ENCODE results near the gene RIC1.
"Not testable (repeated sequence)": the region's sequence is repeated elsewhere in the genome, so short reads cannot be mapped to it uniquely, and the experiment has no call there.

RIC1 gene

DNA sequence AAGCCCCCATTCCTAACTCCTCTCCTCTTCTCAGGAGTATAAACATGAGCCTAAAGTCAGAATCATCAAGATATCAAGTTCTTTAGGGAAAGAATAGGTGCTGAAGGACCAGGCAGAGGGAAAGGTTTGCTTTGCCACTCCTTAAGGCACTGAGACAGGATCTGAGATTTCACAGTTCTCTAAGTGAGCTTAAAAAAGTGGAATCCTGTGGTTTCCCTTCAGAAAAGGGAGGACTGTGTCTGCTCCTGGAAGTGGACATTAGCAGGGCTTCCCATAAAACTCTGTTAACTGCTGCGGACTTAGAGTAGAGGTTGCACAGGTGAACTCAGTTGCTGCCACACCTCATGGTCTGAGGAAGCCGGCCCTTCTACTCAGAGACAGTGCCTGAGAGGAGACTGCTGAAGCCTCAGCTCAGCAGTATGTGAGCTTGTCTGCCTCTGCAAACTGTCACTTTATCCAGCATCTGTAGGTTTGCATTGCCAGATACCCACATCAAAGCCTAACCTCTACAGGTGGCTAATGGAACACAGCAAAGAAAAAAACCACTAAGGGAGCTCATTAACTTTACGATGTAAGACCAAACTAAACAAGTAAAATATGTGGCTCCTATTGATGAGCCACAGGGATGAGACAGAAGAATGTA is 42.9 kb downstream of the RIC1 start:
- DNase-seq = no peak

GRCh38 chr9:5675046-5675445 is 46.1 kb downstream of the RIC1 start:
- not testable (repeated sequence) for DNase-seq

DNA sequence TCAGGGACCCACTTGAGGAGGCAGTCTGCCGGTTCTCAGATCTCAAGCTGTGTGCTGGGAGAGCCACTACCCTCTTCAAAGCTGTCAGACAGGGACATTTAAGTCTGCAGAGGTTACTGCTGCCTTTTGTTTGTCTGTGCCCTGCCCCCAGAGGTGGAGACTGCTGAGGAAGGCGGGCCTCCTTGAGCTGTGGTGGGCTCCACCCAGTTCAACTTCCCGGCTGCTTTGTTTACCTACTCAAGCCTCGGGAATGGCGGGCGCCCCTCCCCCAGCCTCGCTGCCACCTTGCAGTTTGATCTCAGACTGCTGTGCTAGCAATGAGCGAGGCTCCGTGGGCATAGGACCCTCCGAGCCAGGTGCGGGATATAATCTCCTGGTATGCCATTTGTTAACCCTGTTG is 54.7 kb downstream of the RIC1 start:
- not testable (repeated sequence) for DNase-seq

DNA sequence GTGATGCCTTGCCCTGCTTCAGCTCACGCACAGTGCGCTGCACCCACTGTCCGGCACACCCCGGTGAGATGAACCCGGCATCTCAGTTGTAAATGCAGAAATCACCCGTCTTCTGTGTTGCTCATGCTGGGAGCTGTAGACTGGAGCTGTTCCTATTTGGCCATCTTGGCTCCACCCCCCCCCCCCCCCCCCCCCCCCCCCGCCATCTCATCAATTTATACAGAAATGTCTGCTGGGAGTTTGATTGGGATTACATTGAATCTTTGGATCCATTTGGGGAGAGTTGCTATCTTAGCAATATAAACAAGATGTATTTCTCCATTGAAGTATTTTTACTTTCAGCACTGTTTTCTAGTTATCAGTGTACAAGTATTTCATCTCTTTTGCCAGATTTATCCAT is 55.2 kb downstream of the RIC1 start:
- DNase-seq = no peak

DNA sequence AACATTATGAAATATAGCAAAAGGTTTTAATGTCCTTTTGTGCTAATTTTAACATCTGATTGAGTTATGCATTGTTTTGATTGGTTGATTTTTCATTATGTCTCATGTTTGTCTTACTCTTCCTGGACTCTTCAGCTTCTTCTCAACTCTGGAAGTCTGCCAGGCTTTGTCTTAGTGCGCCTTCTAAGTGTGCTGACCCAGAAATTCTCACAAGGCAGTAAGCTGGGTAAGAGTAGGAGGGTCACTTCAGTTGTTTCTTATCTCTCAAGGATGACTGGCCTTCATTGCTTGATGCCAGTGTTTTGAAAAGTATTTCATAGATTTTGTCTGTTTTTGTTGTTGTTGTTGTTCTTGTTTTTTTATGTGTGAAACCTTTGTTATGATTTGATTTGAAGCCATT is 59.2 kb downstream of the RIC1 start:
- peak in 1 of 2 experiments; percentile 16 for DNase-seq

GRCh38 chr9:5690278-5690677 is 61.4 kb downstream of the RIC1 start:
- DNase-seq = no peak

DNA sequence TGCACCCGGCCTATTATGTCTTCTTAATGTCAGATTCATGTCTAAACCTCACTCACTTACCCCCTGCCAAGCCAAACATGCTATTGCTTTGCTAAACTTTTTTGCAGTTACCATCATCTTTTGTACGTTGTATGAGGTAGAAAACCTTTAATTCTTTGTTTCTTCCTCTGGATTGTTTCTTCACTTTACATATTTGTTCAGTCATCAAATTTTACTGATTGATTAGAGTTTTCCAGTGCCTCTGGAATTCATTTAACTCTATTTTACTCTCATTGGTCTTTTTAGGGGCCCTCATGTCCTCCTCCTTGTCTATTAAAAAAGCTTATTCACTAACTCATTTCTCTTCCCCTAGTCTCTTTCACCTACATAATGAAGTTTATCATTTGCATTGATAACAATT is 67.0 kb downstream of the RIC1 start:
- DNase-seq = no peak

- DNase-seq = no peak
Measured at GRCh38 chr9:5696884-5697283, 68.0 kb downstream of the RIC1 start.

DNA sequence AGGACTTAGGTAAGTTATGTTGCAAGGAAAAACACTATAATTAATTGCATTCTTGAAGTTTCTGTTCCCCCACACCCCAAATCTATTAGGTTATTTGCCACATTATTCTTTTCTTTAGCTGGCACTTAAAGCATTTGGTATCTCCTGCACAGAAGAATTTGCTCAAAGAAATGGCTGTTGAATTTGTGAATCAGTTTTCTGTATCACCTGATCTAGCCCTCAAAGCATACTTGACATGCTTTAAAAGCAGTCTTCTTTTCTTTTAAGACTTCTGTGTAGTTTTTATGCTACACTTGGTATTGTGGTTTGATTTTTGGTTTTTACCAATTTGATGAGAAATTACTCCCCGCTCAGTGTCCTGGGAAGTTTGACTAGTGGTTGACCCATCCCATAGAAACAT is 69.1 kb downstream of the RIC1 start:
- no peak for DNase-seq

GRCh38 chr9:5698810-5699556 is 70.1 kb downstream of the RIC1 start:
- DNase-seq = no peak

DNA sequence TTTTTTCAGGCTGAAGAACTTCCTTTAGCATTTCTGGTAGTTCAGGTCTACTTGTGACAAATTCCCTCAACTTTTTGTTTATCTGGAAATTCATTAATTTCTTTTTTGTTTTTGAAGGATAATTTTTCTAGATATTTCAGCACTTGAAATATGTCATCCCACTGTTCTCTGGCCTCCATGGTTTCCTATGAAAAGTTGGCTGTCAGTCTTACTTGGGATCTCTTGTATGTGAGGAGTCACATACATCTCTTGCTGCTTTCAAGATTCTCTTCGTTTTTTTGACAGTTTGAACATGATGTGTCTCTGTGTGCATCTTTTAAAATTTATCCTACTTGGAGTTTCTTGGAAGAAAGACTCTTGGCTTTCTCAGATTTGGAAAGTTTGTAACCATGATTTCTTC is 79.5 kb downstream of the RIC1 start:
- no peak for DNase-seq

DNA sequence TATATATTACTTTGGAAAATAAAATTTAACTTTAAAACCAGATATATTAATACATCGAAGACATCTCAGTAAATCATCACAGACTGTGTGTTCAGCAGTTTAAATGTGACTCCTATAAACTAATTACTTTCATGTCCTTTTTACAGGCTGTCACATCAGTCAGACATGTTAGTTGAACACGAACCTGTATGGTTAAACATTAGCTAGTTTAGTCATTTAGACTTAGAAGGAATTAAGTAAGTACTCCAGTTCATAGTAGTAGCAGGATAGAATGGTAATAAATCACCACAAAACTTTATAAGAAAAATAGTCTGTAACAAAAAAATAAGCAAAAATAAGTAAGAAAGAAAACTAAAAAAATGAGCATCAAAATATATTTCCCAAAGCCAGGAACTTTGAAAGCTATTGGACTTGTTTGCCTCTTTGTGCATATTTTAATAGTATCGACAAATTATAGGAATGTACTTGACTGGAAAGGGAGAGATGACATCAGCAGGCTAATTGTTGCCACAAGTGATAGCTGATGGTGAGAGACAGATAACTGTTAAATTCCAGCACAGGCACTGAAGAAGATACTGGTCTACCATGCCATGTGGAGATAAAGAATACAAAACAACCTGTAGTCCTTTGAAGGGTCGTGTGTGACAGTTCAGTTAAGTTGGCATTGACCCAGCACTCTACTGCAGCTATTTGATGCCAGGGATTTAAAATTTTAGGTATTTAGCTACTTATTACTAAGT is 83.9 kb downstream of the RIC1 start:
- no peak for DNase-seq

DNA sequence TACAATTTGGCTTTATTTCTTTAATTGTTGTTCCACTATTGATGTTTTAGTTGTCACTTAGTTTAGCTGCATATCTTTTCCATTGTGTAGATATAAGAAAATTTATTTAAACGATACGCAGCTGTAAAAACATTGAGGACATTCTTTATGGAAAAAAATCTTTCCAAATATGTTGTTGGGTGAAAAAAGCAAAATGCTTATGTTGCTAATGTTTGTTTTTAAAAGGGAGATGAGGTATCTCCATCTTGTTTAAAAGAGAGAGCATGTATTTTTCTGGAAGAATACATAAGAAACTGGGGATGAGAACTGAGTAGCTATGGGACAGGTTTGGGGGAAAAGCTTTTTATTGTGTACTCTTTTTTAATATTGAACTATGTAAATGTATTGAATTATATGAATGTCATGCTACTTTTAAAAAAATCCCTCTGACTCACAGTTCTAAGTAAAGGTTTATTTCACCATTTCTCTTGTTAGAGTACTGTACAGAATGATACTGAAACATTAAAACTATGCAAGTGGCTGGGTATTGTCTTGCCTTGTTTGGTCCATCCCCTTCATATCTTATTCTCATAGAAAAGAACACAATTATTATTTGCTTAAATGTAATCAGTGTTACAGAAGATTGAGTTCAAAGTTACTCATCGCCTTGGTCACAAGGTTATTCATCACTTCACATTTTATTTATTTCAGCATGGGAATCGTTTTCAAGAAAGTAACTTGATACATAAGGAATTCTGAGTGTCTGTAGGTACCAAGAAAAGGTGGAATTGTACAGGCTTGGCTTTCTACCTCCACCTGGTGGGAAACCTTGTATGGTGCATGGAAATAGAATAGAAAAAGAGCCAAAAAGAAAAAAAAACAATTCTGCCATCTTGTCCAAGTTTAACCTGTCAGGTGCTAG is 85.8 kb downstream of the RIC1 start:
- DNase-seq = no peak

- DNase-seq = no peak
Measured at GRCh38 chr9:5715548-5716127, 86.7 kb downstream of the RIC1 start.

GRCh38 chr9:5717434-5717833 is 88.5 kb downstream of the RIC1 start:
- DNase-seq = not testable (repeated sequence)

GRCh38 chr9:5718296-5719032 is 89.6 kb downstream of the RIC1 start:
- no peak for DNase-seq

- DNase-seq = no peak
Measured at GRCh38 chr9:5719100-5719926, 90.4 kb downstream of the RIC1 start.

DNA sequence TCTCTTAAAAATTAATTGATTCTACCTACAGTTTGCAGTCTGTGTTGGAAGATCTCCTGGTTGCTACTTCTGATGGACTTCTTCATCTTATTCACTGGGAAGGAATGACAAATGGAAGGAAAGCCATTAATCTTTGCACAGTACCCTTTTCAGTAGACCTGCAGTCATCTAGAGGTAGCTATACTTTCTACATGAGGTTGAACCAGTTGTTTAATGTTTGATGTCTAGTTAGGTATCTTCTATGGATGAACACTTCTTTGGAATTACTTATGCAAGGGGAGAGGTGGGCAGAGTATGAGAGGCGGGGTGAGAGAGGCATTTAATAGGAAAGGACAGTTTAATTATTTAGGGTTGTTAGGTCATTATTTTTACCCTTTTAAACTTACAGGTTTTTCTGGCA is 91.2 kb downstream of the RIC1 start:
- no peak for DNase-seq

DNA sequence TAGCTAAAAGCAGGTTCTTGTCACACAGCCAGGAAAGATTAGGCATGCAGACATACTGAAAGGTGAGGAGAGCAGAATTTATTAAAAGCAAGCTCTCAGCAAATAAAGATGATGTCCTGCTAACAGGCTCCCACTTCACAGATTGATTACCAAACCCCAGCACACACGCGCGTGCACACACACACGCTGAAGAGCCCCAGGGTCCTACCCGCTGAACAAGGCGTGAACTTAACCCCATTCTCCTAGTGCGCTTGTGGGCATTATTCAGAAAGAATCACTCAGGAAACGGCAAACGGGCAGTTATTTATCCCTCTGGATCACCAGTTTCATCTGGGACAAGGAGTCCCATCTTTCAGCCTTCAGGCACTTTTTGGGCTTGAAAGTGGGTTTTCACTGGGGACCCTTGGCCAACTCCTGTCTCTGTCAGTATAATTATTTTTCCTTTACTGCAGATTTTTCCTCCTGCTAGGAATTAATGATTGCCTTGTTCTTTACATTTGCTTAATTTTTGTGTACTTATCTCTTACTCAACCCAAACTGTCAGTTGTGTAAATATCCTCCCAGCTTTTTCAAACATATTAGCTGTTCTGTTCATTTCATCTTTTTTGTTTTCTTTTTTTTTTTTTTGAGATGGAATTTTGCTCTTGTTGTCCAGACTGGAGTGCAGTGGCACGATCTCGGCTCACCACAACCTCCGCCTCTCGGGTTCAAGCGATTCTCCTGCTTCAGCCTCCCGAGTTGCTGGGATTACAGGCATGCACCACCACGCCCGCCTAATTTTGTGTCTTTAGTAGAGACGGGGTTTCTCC is 92.6 kb downstream of the RIC1 start:
- DNase-seq = no peak

DNA sequence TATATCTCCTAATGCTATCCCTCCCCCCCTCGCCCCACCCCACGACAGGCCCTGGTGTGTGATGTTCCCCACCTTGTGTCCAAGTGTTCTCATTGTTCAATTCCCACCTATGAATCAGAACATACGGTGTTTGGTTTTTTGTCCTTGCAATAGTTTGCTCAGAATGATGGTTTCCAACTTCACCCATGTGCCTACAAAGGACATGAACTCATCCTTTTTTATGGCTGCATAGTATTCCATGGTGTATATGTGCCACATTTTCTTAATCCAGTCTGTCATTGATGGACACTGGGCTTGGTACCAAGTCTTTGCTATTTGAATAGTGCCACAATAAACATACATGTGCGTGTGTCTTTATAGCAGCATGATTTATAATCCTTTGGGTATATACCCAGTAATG is 93.8 kb downstream of the RIC1 start:
- not testable (repeated sequence) for DNase-seq
